ES-I3 (cell line): ENCODE results near the gene HYKK.
"Not testable (repeated sequence)": the region's sequence is repeated elsewhere in the genome, so short reads cannot be mapped to it uniquely, and the experiment has no call there.

ENCODE experiments used
- H3K36me3 ChIP-seq: 2 replicates; pipeline ENCODE4 v1.6.1; 2013; ENCODE audit warnings: mild to moderate bottlenecking, low read length, control low read depth, moderate library complexity; ENCODE audit not compliant: insufficient read depth
- H3K4me1 ChIP-seq: 2 replicates; pipeline ENCODE4 v1.6.1; 2013; ENCODE audit warnings: mild to moderate bottlenecking, control low read depth, low read length; ENCODE audit not compliant: insufficient read depth
- H3K9ac ChIP-seq: 2 replicates; pipeline ENCODE4 v1.6.1; 2013; ENCODE audit warnings: low read depth, mild to moderate bottlenecking, low read length, moderate library complexity
- H3K9me3 ChIP-seq: 2 replicates; pipeline ENCODE4 v1.6.1; 2013; ENCODE audit warnings: mild to moderate bottlenecking, low read length, moderate library complexity; ENCODE audit not compliant: control insufficient read depth, insufficient read depth

Gene HYKK

DNA sequence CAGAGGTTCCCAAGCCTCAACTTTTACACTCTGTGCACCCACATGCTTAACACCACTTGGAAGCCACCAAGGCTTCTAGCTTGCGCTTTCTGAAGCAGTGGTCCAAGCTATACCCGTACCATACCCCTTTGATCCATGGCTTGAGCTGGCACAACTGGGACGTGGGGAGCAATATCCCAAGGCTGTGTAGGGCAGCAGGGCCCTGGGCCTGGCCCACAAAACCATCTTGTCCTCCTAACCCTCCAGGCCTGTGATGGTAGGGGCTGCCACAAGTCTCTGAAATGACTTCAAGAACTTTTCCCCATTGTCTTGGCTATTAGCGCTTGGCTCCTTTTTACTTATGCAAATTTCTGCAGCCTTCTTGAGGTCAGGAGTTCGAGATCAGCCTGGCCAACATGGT, 16.9 kb downstream of the HYKK start:
- H3K4me1 ChIP-seq = no peaks in the 10 kb centered on the region
- H3K9ac ChIP-seq = no peak overlapping the region
- no peaks in the 10 kb centered on the region for H3K36me3 ChIP-seq
- H3K9me3 ChIP-seq = no peaks in the 10 kb centered on the region

DNA sequence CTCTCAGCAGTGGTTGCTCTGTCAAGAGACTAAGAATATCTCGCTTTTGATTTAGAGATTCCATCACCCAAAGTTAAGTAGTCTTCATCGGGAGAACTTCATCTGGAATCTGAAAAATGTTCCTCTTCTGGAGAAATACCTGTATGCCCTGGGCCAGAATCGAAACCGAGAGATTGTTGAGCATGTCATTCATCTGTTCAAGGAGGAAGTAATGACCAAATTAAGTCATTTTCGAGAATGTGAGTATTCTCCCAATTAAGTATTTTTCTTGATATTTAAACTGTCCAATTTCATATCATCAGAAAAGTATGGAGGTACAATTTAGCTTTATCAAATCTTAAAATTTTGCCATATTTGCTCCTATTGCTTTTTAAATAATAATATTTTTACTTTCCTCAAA, 19.9 kb downstream of the HYKK start:
- H3K9me3 ChIP-seq = no peaks in the 10 kb centered on the region
- no peak overlapping the region for H3K9ac ChIP-seq
- H3K4me1 ChIP-seq = no peaks in the 10 kb centered on the region
- H3K36me3 ChIP-seq = no peaks in the 10 kb centered on the region

DNA sequence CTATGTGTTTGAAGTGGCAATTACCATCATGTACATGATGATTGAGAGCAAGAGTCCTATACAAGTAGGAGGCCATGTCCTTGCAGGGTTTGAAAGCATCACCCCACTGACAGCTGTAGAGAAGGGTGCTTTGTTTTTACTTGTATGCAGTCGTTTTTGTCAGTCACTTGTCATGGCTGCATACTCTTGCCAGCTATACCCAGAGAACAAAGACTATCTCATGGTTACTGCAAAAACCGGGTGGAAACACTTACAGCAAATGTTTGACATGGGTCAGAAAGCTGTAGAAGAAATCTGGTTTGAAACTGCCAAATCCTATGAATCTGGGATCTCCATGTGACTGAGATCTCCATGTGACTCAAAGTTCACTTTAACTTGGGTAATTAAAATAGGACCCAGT, 26.0 kb downstream of the HYKK start:
- no peaks in the 10 kb centered on the region for H3K9me3 ChIP-seq

DNA sequence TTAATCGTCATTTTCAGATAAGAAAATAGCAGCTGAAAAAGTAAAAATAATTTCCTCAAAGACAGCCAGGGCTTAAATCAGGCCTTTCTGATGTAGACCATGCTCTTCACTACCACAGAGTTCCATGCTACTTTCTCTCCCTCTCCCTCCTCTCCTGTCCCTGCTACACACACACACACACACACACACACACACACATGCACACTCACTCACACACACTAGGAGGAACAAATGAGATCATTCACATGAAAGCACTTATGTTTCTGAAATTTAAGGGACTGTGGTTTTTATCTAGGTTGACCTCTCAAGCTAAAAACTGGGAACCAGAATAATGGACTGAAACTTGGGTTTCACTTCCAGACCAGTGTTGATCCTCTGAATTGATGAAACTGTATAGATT, 28.8 kb downstream of the HYKK start:
- Histone ChIP-seq H3K9ac (no peak overlapping the region), H3K9me3 (no peaks in the 10 kb centered on the region), H3K4me1 (0 out of 2 replicates have a peak, but pooled peaks cover under 1% of the 10 kb centered on the region), H3K36me3 (no peaks in the 10 kb centered on the region)

More for the DNA sequence above, 26.0 kb downstream of the HYKK start:
- Histone ChIP-seq H3K4me1 (no peaks in the 10 kb centered on the region), H3K36me3 (no peaks in the 10 kb centered on the region), H3K9ac (no peak overlapping the region)

DNA sequence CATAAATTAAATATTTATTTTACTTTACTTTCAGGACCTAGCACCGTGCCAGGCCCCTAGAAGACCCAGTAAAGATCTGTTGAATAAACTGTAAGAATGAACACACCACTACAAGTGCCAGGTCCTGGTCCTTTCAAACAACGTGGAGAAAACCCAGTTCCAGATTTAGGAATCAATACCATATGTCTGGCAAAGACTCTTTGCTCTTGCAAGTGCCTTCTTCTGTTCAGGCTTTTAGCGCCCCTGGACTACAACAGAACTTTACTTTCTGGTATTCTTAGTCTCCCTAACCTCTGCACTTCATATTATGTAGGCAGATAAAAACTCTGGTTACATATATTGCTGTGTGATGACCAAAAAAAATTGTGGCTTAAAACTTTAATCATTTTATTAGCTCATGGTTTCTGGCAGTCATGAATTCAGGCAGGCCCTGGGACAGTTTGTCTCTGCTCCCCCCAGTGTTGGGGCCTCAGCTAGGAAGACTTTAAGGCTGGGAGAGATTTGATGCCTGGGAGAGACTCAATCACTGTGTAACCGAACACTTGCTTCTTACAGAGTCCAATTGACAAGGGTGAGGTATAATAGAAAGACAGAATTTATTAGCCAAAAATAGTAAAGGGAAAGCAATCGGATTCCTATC, 30.0 kb downstream of the HYKK start:
- H3K9ac ChIP-seq = no peak overlapping the region
- H3K4me1 ChIP-seq = 0 out of 2 replicates have a peak, but pooled peaks cover 9% of the 10 kb centered on the region
- H3K36me3 ChIP-seq = peaks cover 3% of the 10 kb centered on the region; the same call in 1 of the 2 replicates

GRCh38 chr15:78538358-78538757, 31.0 kb downstream of the HYKK start:
- no peak overlapping the region for H3K9ac ChIP-seq
- H3K36me3 ChIP-seq = peaks cover 13% of the 10 kb centered on the region; the same call in 1 of the 2 replicates
- no peaks in the 10 kb centered on the region for H3K9me3 ChIP-seq
- H3K4me1 ChIP-seq = 0 out of 2 replicates have a peak, but pooled peaks cover 9% of the 10 kb centered on the region

More for the DNA sequence above, 30.0 kb downstream of the HYKK start:
- H3K9me3 ChIP-seq = no peaks in the 10 kb centered on the region

DNA sequence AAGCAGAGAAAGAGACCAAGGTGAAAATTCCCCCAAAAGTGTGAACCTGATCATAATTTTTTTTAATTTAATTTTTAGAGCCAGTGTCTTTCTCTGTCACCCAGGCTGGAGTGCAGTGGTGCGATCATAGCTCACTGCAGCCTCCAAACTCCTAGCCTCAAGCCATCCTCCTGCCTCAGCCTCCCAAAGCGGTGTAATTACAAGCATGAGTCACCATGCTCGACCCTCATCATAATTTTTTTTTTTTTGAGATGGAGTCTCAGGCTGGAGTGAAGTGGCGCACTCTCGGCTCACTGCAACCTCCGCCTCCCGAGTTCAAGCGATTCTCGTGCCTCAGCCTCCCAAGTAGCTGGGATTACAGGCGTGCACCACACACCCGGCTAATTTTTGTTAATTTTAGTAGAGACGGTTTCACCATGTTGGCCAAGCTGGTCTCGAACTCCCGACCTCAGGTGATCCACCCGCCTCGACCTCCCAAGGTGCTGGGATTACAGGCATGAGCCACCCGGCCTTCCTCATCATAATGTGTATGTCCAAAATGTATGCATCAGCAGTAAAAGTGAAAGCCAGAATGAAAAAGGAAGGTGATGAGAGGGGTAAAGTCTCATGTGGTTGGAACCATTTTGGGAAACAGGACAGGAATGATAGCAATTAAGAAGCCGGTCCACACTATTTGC, 32.2 kb downstream of the HYKK start:
- H3K4me1 ChIP-seq, H3K9me3 ChIP-seq: not testable (repeated sequence)
- Histone ChIP-seq H3K36me3 (peaks cover 15% of the 10 kb centered on the region; the same call in 1 of the 2 replicates), H3K9ac (peak overlapping the region; percentile 98)

DNA sequence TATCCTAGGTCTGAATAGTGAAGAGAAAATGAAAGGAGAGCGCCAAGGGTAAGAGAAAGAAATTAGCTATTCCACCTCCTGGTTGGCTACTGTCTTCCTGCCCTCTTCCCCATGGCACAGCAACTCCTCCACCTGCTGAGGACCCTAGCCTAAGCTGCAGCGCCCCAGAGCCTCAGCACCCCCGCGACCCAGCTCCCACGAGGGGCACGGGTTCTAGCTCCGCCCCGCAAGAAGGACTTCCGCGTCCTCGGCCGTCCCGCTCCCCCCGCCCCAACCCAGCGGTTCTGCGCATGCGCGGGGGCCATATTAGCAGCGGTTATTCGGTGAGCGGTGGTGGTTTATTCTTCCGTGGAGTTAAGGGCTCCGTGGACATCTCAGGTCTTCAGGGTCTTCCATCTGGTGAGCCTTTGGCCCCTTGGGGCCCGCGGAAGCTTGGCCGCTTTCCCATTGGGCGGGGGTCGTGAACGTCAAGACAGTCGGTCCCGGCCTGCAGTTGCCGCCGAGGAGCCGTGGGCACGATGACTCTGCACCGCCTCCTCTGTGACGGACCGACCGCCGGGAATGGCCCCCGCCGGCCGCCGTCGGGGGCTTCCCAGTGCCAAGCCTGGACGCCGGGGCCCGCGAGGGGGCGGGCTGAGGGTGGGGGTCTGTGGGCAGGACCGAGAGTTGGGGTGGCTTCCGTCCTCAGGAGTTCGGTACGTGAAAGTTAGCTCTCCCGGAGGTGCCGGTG, 32.9 kb downstream of the HYKK start, which contains the start of gene PSMA4:
TSS of gene PSMA4 (plus strand) at position 304 of the 730 bp plus-strand sequence. CDS start 1,484 bp downstream, outside the sequence.
- Histone ChIP-seq H3K9ac (peak within 1 kb of the TSS; percentile 98), H3K36me3 (peaks cover 17% of the 10 kb centered on the region; the same call in 1 of the 2 replicates), H3K9me3 (no peaks in the 10 kb centered on the region), H3K4me1 (0 out of 2 replicates have a peak, but pooled peaks cover 9% of the 10 kb centered on the region)

GRCh38 chr15:78540871-78541743, 33.7 kb downstream of the HYKK start:
- 0 out of 2 replicates have a peak, but pooled peaks cover 9% of the 10 kb centered on the region for H3K4me1 ChIP-seq
- no peaks in the 10 kb centered on the region for H3K9me3 ChIP-seq

DNA sequence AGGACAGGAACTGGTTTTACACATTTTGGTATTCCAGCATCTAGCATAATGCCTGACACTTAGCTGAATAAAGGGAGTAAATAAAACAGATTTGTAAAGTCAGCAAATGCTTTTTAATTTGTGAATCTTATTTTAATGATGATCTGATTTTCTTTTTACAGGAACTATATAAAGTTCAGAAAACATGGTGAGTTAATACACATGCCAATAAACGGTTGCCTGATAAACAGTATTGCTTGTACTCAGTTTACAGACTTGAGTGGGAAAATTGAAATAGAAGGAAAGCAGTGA, 34.3 kb downstream of the HYKK start:
- Histone ChIP-seq H3K4me1 (0 out of 2 replicates have a peak, but pooled peaks cover 9% of the 10 kb centered on the region), H3K9me3 (no peaks in the 10 kb centered on the region), H3K36me3 (peaks cover 23% of the 10 kb centered on the region; the same call in 1 of the 2 replicates), H3K9ac (peak overlapping the region; percentile 98)

More at GRCh38 chr15:78540871-78541743, 33.7 kb downstream of the HYKK start:
- peaks cover 23% of the 10 kb centered on the region; the same call in 1 of the 2 replicates for H3K36me3 ChIP-seq
- peak overlapping the region; percentile 98 for H3K9ac ChIP-seq

DNA sequence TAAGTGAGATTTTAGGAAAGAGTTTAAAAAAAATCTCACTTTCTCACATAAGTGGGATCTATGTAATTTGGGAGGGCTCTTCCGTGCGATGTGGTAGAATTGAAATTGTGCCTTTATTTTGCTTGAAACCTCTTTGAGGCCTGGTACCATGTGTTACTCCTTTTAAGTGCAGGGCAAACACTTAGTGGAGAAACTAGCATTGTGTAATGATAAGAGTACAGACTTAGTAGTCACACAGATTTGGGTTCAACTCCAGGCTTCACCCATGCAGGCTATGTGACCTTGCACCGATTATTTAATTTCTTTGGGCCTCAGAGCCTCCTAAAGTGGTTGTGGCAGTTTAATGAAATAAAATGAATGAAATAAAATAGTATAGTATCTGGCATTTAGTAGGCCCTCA, 35.3 kb downstream of the HYKK start:
- Histone ChIP-seq H3K36me3 (peaks cover 25% of the 10 kb centered on the region; the same call in 1 of the 2 replicates), H3K4me1 (0 out of 2 replicates have a peak, but pooled peaks cover 9% of the 10 kb centered on the region), H3K9me3 (no peaks in the 10 kb centered on the region), H3K9ac (no peak overlapping the region)

GRCh38 chr15:78550194-78550593, 42.8 kb downstream of the HYKK start:
- Histone ChIP-seq H3K4me1 (no peaks in the 10 kb centered on the region), H3K36me3 (peaks cover 16% of the 10 kb centered on the region; the same call in 1 of the 2 replicates), H3K9ac (no peak overlapping the region), H3K9me3 (no peaks in the 10 kb centered on the region)

DNA sequence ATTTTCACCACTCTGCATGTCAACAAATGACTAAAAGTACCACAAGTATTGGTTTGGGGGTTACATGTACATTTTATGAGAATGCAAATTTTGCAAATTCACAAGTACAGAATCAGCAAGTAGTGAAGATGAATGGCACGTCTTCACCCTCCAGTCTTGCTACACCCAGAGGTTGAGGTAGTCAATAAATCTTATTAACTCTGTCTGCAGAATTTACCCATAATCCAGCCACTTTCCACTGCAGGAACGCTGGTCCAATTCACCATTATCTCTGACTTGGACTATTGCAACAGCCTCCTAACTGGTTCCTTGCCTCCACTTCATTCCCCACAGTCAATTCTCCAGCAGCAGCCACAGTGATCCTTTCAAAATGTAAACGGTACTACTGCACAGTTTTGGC, 43.4 kb downstream of the HYKK start:
- no peaks in the 10 kb centered on the region for H3K4me1 ChIP-seq
- H3K9me3 ChIP-seq = no peaks in the 10 kb centered on the region
- H3K36me3 ChIP-seq = peaks cover 10% of the 10 kb centered on the region; the same call in 1 of the 2 replicates
- no peak overlapping the region for H3K9ac ChIP-seq
